Muscle of arm (tissue), 14 donors: Measurements from ENCODE around the gene SLC25A33. TPM values are rescaled to one million over a fixed set of nuclear protein-coding genes. Genes with fewer than 3 reads are reported as not detected.
"Not testable (repeated sequence)": the region's sequence is repeated elsewhere in the genome, so short reads cannot be mapped to it uniquely, and the experiment has no call there.

Source experiments
- DNase-seq: peaks from one replicate; pipeline ENCODE4 v3.0.0-alpha.2; 2013
- long read RNA-seq, 11 donors: transcript quantifications; one replicate each; lab custom pipeline, GENCODE V29; 2026
- polyA plus RNA-seq, 12 donors: library from polyadenylated mRNA; unstranded; fragments of 120-200 nt; gene quantifications; one replicate each; pipeline ENCODE4 v1.2.1, GENCODE V29; 2013; ENCODE audit not compliant: insufficient read length in 12 of 12

The SLC25A33 gene, protein sequence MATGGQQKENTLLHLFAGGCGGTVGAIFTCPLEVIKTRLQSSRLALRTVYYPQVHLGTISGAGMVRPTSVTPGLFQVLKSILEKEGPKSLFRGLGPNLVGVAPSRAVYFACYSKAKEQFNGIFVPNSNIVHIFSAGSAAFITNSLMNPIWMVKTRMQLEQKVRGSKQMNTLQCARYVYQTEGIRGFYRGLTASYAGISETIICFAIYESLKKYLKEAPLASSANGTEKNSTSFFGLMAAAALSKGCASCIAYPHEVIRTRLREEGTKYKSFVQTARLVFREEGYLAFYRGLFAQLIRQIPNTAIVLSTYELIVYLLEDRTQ
- polyA plus RNA-seq: 1 to 10 TPM in 10 of 12 donors, not detected in 2; 1.0 to 2.4 (median 1.5) TPM
- long read RNA-seq, donor 1, partial matches to known transcripts: 0 of 4 reads
- long read RNA-seq, donor 1, other reads (novel, unspliced or antisense): 0 of 4 reads
- long read RNA-seq, donor 2, partial matches to known transcripts: 0 of 2 reads
- long read RNA-seq, donor 2, other reads (novel, unspliced or antisense): 0 of 2 reads
- long read RNA-seq, donor 3: 0 reads
- long read RNA-seq, donor 4, partial matches to known transcripts: 0 of 1 reads
- long read RNA-seq, donor 4, other reads (novel, unspliced or antisense): 0 of 1 reads
- long read RNA-seq, donor 5, partial matches to known transcripts: 0 of 2 reads
- long read RNA-seq, donor 5, other reads (novel, unspliced or antisense): 0 of 2 reads
- long read RNA-seq, donor 6, partial matches to known transcripts: 0 of 3 reads
- long read RNA-seq, donor 6, other reads (novel, unspliced or antisense): 0 of 3 reads
- long read RNA-seq, donor 7, partial matches to known transcripts: 0 of 1 reads
- long read RNA-seq, donor 7, other reads (novel, unspliced or antisense): 0 of 1 reads
- long read RNA-seq, donor 8, partial matches to known transcripts: 0 of 2 reads
- long read RNA-seq, donor 8, other reads (novel, unspliced or antisense): 0 of 2 reads
- long read RNA-seq, donor 9, partial matches to known transcripts: 0 of 3 reads
- long read RNA-seq, donor 9, other reads (novel, unspliced or antisense): 0 of 3 reads
- long read RNA-seq, donor 10, partial matches to known transcripts: 0 of 2 reads
- long read RNA-seq, donor 10, other reads (novel, unspliced or antisense): 0 of 2 reads
- long read RNA-seq, donor 11, transcript SLC25A33-201 (7 exons, 3,854 nt): major isoform, 5 of 5 reads
- long read RNA-seq, donor 11, partial matches to known transcripts: 0 of 5 reads
- long read RNA-seq, donor 11, other reads (novel, unspliced or antisense): 0 of 5 reads

DNA sequence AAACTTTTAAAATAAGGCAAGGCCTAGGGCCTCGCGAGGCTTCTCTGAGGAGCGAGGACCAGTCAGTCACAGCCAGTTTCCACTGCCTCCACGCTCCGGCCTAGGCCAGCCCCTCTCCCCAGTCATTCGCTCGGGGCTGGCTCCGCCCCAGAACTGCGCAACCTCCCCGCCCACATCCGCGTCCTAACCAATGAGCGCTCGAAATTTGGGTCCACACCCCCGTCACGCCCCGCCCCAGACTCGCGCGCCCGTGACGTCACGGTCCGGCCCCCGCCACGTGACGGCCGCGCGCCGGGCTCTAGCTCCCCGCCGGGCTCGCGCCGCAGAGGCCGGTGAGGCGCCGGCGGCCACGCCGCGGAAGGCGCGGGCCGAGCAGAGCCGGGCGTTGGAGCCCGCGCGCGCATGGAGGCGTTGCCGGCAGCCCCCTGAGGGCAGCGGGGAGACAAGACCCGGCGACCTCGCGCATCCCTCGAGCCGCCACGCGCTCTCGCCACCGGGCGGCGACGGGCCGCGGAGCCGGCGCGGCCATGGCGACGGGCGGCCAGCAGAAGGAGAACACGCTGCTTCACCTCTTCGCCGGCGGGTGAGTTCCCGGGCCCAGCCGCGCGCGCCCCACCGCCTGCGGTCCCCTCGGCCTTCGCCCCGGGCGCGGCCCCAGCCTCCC lies at the start of gene SLC25A33:
Gene SLC25A33, plus strand, starts transcription at position 301 of the 664 bp plus-strand sequence. Its CDS starts 227 bp downstream, at position 528.
- peak; percentile 99 for DNase-seq

DNA sequence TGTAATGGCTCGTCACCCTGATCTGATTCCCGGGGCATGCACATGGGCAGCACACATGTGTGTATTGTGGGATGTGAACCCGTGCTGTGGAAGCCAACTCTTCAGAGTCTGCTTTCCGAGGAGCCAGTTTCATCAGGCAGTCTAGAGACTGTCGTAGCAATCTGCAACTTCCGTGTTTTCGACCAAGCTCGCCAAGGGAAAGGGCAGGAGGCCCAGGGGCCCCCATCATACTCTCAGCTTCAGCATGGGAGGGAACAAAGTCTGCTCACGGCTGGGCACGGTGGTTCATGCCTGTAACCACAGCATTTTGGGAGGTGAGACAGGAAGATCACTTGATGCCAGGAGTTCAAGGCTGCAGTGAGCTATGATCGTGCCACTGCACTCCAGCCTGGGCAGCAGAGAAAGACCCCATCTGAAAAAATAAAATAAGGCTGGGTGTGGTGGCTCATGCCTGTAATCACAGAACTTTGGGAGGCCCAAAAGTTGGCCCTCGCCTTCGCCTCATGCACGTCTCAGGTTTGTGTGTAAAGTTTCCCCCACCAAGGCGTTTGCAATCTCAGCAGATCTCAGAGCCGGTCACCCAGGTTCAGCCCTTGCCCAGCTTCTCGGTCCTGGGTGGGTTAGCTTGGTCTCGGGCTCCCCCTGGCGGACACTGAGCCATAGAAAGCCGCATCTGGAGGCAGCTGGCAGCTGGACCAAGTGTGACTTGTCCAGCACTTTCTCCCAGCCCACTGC lies 48.5 kb upstream of the SLC25A33 start:
- DNase-seq: peak; percentile 91

DNA sequence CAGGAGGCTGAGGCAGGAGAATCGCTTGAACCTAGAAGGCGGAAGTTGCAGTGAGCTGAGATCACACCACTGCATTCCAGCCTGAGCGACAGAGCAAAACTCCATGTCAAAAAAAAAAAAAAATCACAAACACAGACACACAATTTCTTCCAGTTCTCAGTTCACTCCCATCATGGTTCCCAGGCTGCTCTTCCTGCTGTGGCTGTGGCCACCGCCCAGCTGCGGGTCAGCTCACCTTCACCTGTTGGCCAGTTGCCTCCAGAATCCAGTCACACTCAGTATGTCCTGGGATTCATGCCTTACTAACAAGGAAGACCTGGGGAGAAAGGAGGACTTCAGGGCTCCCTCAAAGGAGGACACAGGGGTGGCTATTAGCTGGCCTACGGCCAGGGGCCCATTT lies 45.9 kb upstream of the SLC25A33 start:
- DNase-seq: no peak

DNA sequence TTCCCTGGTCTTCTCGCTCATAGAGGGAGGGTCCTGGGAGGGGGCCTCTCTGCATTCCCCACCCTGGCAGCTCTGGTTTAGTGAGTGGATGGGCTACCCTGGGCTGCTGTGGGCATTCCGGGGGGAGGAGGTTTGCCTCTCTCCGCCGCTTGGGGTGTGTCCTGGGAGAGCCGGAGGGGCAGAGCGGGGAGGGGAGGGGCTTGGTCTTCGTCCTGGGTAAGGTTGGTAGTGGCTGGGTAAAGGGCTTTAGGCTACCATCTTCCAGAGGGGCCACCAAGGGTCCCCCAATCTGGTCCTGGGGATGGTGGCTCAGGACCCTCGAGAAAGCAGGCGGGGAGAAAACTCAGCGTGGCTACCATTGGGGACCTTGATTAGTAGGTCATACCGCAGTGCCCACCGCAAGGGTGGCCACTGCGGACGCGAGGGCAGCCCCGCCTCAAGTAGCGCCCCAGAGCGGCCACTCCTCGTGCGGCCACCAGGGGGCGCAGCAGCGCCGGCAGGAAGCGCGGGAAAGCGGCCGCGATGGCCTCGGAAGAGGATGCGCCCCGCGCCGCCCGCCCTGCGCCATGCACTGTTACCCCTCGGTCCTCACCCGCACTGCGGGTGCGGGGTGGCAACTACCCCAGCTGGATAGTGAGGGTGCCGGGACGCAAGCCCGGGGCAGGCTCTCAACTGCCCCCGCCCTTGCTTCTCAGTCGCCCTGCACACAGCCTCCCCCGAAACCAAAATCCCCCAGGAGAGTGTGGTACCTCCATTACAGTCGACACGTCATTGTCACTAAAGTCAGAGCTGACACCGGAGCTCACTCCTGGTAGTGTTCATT lies 44.1 kb upstream of the SLC25A33 start:
- peak; percentile 49 for DNase-seq

DNA sequence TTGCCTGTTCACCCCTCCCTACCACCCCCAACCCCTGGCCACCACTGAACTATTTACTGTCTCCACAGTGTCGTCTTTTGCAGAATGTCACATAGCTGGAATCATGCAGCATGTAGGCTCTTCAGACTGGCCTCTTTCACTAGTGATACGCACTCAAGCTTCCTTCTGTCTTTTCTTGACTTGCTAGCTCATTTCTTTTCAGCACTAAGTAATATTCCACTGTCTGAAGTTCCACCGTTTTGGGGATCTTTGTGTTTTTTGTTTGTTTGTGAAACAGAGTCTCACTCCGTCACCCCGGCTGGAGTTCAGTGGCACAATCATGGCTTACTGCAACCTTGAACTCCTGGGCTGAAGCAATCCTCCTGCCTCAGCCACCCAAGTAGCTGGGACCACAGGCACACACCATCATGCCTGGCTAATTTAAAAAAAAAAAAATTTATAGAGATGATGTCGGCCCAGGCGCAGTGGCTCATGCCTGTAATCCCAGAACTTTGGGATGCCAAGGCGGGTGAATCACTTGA lies 43.4 kb upstream of the SLC25A33 start:
- DNase-seq: no peak

DNA sequence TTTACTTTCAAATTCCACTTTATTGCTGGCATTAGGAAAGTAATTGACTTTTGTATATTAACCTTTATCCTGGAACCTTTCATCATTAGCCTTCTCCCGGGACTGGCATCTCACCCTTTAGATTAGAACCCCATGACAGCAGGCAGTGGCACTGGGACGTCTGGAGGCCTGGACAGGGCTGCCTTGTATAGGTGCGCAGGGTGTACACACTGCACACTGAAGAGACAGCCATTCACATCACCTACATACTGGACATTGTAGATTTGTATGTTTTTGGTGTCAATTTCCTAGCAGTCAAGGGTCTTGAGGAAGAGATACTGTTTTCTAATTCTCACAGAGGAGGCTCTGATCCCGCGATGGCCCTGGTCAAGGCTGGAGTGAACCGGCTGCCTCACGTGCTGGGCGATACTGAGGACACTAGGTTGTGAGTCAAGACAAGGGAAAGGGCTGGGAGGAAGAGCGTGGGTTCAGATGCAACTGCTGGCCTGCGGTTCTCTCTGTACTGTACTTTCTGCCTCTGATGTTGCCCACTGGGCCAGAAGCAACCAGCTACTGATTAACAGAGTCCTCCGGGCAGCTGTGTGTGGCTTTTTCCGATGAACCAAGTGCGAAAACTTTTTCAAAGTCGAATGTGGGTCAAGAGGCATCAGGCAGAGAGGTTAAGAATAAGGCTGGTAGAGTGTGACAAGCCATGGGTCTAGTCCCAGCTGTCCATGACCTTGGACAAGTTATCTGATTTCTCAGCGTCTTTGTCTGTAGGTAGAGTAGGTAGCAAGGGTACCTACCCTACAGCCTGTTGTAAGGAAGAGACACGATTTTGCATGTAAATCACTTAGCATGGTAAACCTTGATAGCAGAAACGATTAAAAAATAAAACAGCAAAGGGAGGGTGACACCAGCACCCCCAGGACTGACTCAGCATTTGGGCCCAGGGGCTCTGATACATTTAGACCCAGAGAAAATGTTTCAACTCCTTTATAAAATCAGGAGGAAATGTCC lies 38.2 kb upstream of the SLC25A33 start:
- no peak for DNase-seq

DNA sequence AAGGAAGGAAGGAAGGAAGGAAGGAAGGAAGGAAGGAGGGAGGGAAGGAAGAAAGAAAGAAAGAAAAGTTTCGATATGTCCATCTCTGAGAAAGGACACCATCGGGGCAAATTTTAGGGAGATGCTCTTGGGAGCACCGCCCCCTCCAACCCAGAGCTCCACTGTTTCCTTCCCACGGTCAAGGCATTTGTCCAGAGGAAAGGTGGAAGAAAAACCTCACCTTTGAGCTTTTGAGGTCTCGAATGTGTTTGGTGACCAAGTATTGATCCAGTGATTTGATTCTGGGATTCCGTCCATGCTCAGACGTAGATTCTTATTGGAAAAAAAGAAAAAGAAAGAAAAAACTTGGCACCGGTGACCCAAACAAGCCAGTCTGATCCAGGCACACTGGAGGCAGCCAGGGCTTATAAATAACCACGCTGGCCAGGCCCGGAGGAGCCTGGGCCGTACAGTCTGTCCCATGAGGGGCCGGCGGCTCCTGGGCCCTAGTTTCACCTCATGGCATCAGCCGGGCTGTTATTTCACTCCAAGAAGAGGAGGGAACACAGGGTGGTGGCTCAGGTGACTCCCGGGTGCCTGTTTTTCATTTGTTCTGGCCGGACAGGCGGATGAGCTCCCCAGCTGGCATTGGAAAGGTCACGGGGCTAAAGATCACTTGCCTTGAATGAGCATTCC lies 36.1 kb upstream of the SLC25A33 start:
- DNase-seq: no peak

DNA sequence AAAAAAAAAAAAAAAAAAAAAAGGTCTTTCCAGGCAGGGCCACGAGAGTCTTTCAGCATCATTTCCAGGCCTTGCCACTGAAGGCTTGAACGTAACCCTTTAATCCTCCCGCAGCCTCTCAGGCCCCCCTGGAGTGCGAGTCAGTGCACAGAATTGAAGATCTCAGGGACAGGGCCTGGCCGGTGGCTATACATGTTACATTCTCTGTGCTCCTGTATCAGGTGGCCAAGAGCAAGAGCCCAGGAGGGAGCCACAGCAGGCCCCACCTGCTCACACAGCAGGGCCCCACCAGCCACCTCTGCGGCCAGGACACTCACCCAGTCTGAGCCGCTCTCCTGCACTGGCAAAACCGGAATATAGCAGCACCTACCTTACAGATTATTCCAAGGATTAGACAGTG lies 34.1 kb upstream of the SLC25A33 start:
- DNase-seq: no peak

DNA sequence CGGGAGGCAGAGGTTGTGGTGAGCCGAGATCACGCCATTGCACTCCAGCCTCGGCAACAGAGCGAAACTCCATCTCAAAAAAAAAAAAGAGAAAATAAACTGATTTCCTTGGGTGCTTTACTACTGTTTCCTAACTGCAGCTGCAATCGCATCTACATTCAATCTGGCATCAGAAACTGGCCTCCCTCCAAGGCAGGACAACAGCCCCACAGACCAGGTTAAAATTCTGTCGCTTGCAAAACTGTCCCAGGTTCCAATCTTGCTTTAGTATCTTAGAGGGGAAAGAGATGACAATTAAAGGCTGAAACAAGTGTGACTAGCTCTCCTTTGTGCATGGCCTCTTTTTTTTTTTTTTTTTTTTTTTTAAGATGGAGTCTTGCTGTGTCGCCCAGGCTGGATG lies 32.4 kb upstream of the SLC25A33 start:
- DNase-seq: no peak

DNA sequence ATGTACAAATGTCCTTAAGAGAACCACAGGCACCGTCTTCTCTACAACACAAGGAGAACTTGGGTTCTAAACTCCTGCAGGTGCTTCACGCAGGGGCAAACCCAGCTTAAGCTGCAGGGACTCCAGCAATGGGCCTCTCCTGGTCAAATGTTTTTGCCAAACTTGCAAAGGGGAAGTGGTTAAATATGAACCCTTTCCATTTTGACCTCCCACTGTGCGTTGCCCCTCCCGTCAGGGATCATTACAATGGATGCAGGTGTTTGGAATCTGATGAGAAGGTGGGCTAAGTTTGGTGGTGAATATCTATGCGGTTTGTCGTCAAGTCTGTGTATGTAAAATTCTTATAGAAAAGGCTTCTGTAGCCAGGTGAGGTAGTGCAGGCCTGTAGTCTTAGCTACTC lies 29.1 kb upstream of the SLC25A33 start:
- DNase-seq: no peak

DNA sequence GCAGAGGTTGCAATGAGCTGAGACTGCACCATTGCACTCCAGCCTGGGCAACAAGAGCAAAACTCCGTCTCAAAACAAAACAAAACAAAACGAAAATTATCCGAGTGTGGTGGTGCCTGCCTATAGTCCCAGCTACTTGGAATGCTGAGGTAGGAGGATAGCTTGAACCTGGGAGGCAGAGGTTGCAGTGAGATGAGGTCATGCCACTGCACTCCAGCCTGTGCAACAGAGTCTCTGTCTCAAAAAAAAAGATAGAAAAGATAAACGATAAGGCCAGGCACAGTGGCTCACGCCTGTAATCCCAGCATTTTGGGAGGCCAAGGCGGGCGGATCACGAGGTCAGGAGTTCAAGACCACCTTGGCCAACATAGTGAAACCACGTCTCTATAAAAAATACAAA lies 23.7 kb upstream of the SLC25A33 start:
- not testable (repeated sequence) for DNase-seq

DNA sequence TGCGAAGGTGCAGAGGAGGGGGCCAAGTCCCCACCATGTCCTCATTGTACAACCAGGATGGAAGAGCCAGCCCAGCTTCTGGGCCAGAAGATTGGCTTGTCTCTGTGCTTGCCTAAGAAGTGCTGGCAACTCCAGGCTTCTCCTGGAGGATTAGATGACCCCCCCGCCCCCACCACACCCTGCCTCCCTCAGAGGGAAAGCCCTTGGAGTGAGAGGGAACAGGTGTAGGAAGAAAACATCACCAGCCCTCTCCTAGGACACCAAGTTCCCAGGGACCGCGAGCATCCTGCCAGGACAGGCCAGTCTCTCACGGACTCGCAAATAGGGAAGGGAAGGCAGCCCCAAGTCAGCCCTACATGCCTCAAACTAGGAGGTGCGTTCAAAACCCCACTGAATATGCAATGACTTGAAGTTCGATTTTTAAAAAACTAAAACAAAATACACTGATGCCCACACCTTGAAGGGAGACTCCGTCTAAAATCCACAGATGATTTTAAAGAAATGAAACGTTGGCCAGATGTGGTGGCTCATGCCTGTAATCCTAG lies 20.7 kb upstream of the SLC25A33 start:
- DNase-seq: no peak

DNA sequence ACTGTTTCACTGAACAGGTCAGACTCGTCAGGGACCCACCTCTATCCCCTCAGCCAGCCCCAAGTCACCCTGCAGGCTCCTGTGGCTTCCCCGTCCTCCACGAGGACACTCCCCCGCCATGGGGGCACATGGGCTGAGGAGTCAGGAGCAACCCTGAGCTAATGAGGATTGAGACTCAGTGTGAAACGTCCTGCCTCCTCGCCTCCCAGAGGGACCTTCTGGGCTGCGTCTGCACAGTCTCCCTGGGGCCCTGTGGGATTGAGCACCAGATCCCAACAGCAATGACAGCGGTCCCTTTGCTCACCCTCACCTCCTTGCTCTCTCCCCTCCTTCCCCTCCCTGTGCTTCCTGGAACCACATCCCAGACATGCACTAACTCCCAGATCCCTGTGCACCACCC lies 18.9 kb upstream of the SLC25A33 start:
- DNase-seq: no peak

DNA sequence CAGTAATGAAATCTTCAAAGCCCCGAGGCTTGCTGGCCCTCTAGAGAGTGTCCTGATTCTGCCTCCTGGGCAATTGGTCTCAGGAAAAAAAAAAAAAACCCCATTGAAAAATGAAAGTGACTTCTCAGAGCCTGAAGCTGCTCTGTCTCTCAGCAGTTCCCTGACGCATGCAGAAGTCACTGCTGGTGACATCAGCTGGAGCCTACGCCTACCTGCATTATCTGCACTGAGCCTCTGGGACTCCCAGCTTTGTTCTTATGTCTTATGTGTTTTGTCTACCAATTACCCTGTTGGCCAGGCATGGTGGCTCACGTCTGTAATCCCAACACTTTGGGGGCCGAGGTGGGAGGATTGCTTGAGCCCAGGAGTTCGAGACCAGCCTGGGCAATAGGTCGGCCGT lies 10.1 kb upstream of the SLC25A33 start:
- DNase-seq: no peak

DNA sequence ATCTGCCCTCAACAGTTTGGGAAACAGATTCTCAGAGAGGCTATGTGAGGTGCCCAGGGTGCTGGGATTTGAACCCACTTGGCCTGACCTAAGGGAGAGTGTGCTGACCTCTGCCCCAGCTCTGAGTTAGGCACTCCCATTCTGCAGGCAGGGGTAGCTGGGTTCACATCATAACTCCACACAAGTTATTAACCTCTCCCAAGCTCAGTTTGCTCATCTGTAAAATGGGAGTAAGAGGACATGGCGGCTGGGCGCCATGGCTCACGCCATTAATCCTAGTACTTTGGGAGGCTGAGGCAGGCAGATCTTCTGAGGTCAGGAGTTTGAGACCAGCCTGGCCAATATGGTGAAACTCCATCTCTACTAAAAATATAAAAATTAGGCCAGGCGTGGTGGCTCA lies 8.9 kb upstream of the SLC25A33 start:
- no peak for DNase-seq

DNA sequence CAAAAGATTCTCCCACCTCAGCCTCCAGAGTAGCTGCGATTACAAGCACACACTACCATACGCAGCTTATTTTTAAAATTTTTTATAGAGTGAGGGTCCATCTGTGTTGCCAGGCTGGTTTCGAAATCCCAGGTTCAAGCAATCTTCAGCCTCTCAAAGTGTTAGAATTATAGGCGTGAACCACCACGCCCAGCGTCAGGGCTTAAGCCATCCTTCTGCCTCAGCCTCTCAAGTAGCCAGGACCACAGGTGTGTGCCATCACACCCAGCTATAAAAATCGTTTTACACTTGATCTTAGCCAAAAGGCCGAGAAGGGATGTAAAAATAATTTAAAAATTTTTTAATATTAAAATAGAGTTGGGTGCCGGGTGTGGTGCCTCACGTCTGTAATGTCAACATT lies 4.3 kb upstream of the SLC25A33 start:
- no peak for DNase-seq

DNA sequence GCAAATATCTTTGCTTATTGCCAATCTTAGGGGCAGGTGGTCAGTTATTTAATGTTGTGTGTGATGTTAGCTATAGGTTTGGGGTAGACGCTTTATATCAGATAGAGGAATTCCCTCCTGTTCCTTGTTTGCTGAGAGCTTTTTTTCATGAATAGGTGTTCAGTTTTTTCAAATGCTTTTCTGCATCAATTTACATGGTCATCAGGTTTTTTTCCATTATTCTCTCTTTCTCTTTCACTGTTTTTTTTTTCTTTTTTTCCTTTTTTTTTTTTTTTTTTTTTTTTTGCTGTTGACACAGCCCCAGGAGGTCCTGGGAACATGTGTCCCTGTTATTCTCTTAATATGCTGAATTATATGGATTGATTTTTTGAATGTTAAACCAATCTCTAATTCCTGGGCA lies 3.0 kb upstream of the SLC25A33 start:
- no peak for DNase-seq
